BJ (cell line): ENCODE data around the gene CRMP1. TPM values are rescaled to one million over a fixed set of nuclear protein-coding genes. Genes with fewer than 3 reads are reported as not detected.
"Not testable (repeated sequence)": the region's sequence is repeated elsewhere in the genome, so short reads cannot be mapped to it uniquely, and the experiment has no call there.

ENCODE experiments used
- CTCF ChIA-PET: fragments of 350-600 bp; formaldehyde crosslinking; extraction: SDS; loops from one replicate; lab custom pipeline; 2021; ENCODE audit warnings: antibody characterized with exemption, inconsistent platforms; lab: Yijun Ruan, JAX
- POLR2A ChIA-PET: fragments of 300-600 bp; sonication (Branson Sonifier 250); formaldehyde crosslinking; extraction: SDS; loops from one replicate; lab custom pipeline; 2021; ENCODE audit warnings: antibody characterized with exemption; lab: Charles Lee
- DNase-seq: peaks from one replicate; pipeline ENCODE4 v3.0.0-alpha.2; 2011; ENCODE audit warnings: low read depth
- H3K27me3 ChIP-seq: 2 replicates; pipeline ENCODE4 v1.6.0; 2011; ENCODE audit warnings: low read length; ENCODE audit not compliant: control insufficient read depth, insufficient read depth
- H3K36me3 ChIP-seq: 2 replicates; pipeline ENCODE4 v1.5.1; 2011; ENCODE audit warnings: low read length; ENCODE audit not compliant: control insufficient read depth, insufficient read depth
- H3K4me3 ChIP-seq: 2 replicates; pipeline ENCODE4 v1.5.1; 2011; ENCODE audit warnings: low read depth, mild to moderate bottlenecking, control low read depth, low read length
- CTCF ChIP-seq: IDR thresholded peaks from 2 replicates; pipeline ENCODE4 v1.5.1; 2011; ENCODE audit warnings: low read depth, mild to moderate bottlenecking, control low read depth, inconsistent platforms, low read length, moderate library complexity; ENCODE audit not compliant: insufficient read depth
- polyA plus RNA-seq: library from polyadenylated mRNA; depleted of rRNA; stranded (reverse); fragments of >200 nt; gene quantifications from 2 replicates; pipeline ENCODE4 v1.2.3, GENCODE V29; 2011

The CRMP1 gene
- polyA plus RNA-seq, 1 experiment = 0.09 TPM

GRCh38 chr4:5815641-5816040, 77.2 kb downstream of the CRMP1 start:
- Histone ChIP-seq H3K36me3 (peaks cover 40% of the 10 kb centered on the region), H3K4me3 (no peak overlapping the region), H3K27me3 (no peaks in the 10 kb centered on the region)
- no peak for DNase-seq
- CTCF ChIA-PET = no interaction called here
- TF ChIP-seq CTCF = no peak
- POLR2A ChIA-PET = no interaction called here

- Histone ChIP-seq H3K4me3 (no peak overlapping the region), H3K27me3 (no peaks in the 10 kb centered on the region), H3K36me3 (peaks cover 48% of the 10 kb centered on the region)
- ChIA-PET CTCF (interaction anchor here (1.5 to 1.6 kb wide), 2 partner anchors 146 to 180 kb away, joined by 3 to 5 read pairs; no protein-coding TSS in a partner anchor), POLR2A (no interaction called here)
- no peak for TF ChIP-seq CTCF
- DNase-seq = no peak
Measured at GRCh38 chr4:5814421-5814820, 78.5 kb downstream of the CRMP1 start.

DNA sequence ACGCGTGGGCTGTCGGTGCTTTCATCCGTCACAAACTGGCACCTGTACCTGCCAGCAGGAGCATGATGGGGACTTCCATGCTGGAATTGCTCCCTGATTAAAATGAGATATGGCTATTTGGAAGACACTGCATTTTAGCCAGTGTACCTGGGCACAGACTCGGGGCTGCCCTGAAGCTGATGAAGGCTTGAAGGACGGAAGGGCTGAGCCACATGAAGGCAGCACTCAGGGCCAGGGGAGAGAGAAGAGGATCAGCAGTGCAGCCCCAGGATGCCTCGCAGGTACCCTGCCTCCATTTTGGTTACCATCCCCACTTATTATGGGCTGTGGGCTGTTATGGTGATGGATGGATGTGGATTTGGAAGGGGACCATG, 79.0 kb downstream of the CRMP1 start:
- TF ChIP-seq CTCF = no peak
- CTCF ChIA-PET = interaction anchor here (1.1 to 2.4 kb wide), 8 partner anchors 8 to 180 kb away, joined by 3 to 15 read pairs (median 4); no protein-coding TSS in a partner anchor
- Histone ChIP-seq H3K27me3 (no peaks in the 10 kb centered on the region), H3K4me3 (no peak overlapping the region), H3K36me3 (peaks cover 52% of the 10 kb centered on the region)
- DNase-seq = no peak
- POLR2A ChIA-PET = no interaction called here

GRCh38 chr4:5812506-5813229, 80.2 kb downstream of the CRMP1 start:
- Histone ChIP-seq H3K27me3 (no peaks in the 10 kb centered on the region), H3K4me3 (no peak overlapping the region), H3K36me3 (peaks cover 57% of the 10 kb centered on the region)
- ChIA-PET CTCF (interaction anchor here (0.6 to 2.4 kb wide), 19 partner anchors 9 to 378 kb away, joined by 3 to 15 read pairs (median 3); no protein-coding TSS in a partner anchor), POLR2A (interaction anchor here (0.7 kb wide), 1 partner anchor 175 kb away, joined by 5 read pairs; no protein-coding TSS in a partner anchor)
- TF ChIP-seq CTCF = peak; percentile 74
- DNase-seq = peak; percentile 24

GRCh38 chr4:5812057-5812456, 80.8 kb downstream of the CRMP1 start:
- CTCF ChIA-PET = interaction anchor here (0.9 to 2.4 kb wide), 7 partner anchors 10 to 233 kb away, joined by 3 to 15 read pairs (median 6); no protein-coding TSS in a partner anchor
- DNase-seq, H3K4me3 ChIP-seq, H3K27me3 ChIP-seq: not testable (repeated sequence)
- H3K36me3 ChIP-seq = peaks cover 58% of the 10 kb centered on the region
- POLR2A ChIA-PET = interaction anchor here (0.7 kb wide), 1 partner anchor 174 kb away, joined by 5 read pairs; no protein-coding TSS in a partner anchor
